HFFc6 (cell line): ENCODE results near the gene TBC1D25. TPM values are rescaled to one million over a fixed set of nuclear protein-coding genes. Genes with fewer than 3 reads are reported as not detected.

ENCODE experiments used
- DNase-seq: peaks from one replicate; pipeline ENCODE4 v3.0.0-alpha.2; 2018
- H3K27ac Mint-ChIP-seq: 2 replicates; pipeline ENCODE4 v1.8.0; 2020; ENCODE audit warnings: mild to moderate bottlenecking, mixed read lengths
- H3K27me3 Mint-ChIP-seq: 2 replicates; pipeline ENCODE4 v1.8.0; 2021; ENCODE audit warnings: mild to moderate bottlenecking, moderate library complexity, mixed read lengths; ENCODE audit not compliant: insufficient read depth
- H3K36me3 Mint-ChIP-seq: 2 replicates; pipeline ENCODE4 v1.8.0; 2021; ENCODE audit warnings: low read depth, mixed read lengths
- H3K4me1 Mint-ChIP-seq: 2 replicates; pipeline ENCODE4 v1.8.0; 2020; ENCODE audit warnings: low read depth, mixed read lengths
- H3K4me3 Mint-ChIP-seq: 2 replicates; pipeline ENCODE4 v1.8.0; 2020; ENCODE audit warnings: mild to moderate bottlenecking, moderate library complexity, mixed read lengths
- H3K9me3 Mint-ChIP-seq: 2 replicates; pipeline ENCODE4 v1.8.0; 2020; ENCODE audit warnings: mild to moderate bottlenecking, mixed read lengths
- total RNA-seq, 6 experiments: library from RNA; stranded (reverse); fragmentation: NEBNext Ultra II Directional; extraction: Animal tissue kit (Norgen Biotek cat#: 25700); gene quantifications; 2 replicates in 1 of 6; 3 replicates in 5 of 6; pipeline ENCODE4 v1.2.3, GENCODE V29; 2021
- TF ChIP-seq, protein P1 (sequence below): fragments of 200-600 bp; sonication (generic); IDR thresholded peaks from 2 replicates; pipeline ENCODE4 v1.5.0; 2021; ENCODE audit warnings: antibody characterized with exemption, mild to moderate bottlenecking

Gene TBC1D25
- total RNA-seq, 6 experiments from 2014 or later: 13.0 to 15.3 (median 13.8) TPM

DNA sequence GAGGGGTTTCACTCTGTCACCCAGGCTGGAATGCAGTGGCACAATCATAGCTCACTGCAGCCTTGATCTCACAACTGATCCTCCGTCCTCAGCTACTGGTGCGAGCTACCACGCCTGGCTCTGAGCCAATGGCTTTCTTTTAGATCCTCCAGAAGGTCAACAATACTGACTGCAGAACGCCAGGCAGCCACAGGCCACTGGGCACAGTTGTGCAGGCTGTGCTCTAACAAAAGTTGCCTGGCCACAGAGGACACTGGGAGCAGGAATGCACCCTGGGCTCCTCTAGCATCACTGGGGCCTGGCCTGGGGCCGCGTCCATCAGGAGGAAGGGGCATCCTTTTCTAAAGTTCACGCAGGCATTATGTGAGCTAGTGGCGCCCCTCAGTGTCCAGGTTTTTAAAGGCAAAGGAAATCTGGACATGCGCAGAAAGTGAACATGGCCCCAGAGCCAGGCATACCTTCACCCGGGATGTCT lies 45.6 kb upstream of the TBC1D25 start:
- H3K27ac Mint-ChIP-seq: no peak overlapping the region

DNA sequence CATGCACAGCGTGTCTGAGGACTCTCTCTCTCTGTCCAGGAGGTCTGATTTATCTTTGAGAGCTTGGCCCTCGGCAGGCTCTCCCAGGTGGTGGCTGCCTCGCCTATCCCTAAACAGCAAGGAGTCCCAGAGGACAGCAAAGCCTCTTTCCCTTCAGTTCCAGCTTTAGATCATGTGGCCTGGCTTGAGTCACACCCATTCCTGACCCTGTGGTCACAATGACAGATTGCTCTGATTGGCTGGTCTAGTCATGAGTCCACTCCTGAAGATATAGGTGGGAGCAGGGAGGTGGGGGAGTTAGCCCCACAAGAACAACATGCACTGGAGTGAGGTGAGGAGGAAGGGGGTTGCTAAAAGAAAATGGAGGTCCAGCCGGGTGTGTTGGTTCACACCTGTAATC lies 42.9 kb upstream of the TBC1D25 start:
- H3K4me1 Mint-ChIP-seq: peaks cover 42% of the 10 kb centered on the region
- peak overlapping the region; percentile 8; the same call in 1 of the 2 replicates for H3K27ac Mint-ChIP-seq
- no peaks in the 10 kb centered on the region for H3K36me3 Mint-ChIP-seq
- DNase-seq: peak; percentile 18
- H3K4me3 Mint-ChIP-seq: no peak overlapping the region; the same call in 1 of the 2 replicates
- H3K9me3 Mint-ChIP-seq: no peaks in the 10 kb centered on the region
- TF ChIP-seq, protein P1, sequence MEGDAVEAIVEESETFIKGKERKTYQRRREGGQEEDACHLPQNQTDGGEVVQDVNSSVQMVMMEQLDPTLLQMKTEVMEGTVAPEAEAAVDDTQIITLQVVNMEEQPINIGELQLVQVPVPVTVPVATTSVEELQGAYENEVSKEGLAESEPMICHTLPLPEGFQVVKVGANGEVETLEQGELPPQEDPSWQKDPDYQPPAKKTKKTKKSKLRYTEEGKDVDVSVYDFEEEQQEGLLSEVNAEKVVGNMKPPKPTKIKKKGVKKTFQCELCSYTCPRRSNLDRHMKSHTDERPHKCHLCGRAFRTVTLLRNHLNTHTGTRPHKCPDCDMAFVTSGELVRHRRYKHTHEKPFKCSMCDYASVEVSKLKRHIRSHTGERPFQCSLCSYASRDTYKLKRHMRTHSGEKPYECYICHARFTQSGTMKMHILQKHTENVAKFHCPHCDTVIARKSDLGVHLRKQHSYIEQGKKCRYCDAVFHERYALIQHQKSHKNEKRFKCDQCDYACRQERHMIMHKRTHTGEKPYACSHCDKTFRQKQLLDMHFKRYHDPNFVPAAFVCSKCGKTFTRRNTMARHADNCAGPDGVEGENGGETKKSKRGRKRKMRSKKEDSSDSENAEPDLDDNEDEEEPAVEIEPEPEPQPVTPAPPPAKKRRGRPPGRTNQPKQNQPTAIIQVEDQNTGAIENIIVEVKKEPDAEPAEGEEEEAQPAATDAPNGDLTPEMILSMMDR: no peak
- H3K27me3 Mint-ChIP-seq: peaks cover 3% of the 10 kb centered on the region

More for the DNA sequence above, 45.6 kb upstream of the TBC1D25 start:
- peaks cover 3% of the 10 kb centered on the region for H3K27me3 Mint-ChIP-seq
- TF ChIP-seq, protein P1: peak; percentile 62
- H3K4me3 Mint-ChIP-seq: no peak overlapping the region
- peak; percentile 35 for DNase-seq
- H3K9me3 Mint-ChIP-seq: no peaks in the 10 kb centered on the region
- no peaks in the 10 kb centered on the region for H3K36me3 Mint-ChIP-seq
- H3K4me1 Mint-ChIP-seq: peaks cover 51% of the 10 kb centered on the region

DNA sequence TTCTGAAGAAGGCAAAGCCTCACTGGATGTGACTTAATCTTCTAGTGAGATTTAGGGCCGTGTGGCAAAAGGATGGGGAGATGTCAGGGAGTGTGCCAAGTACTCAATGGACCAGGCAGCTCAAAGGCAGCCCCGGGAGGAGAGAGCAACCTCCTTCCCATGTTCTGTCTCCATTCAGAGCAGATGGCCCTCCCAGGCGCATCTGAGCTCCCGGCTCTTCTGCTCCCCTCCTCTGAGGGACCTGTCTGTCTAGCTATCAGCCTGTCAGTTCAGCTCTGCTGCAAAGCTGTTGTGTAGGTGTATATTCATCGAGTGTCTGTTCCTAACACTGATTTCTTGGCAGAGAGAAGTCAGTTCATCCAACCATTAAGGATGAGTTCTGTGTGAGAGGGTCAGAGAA lies 41.6 kb upstream of the TBC1D25 start:
- Mint-ChIP-seq H3K36me3 (no peaks in the 10 kb centered on the region), H3K4me3 (no peak overlapping the region; the same call in 1 of the 2 replicates), H3K27ac (peak overlapping the region; percentile 84), H3K27me3 (peaks cover 1% of the 10 kb centered on the region; the same call in 1 of the 2 replicates), H3K9me3 (no peaks in the 10 kb centered on the region), H3K4me1 (peaks cover 30% of the 10 kb centered on the region)
- DNase-seq: no peak
- TF ChIP-seq, protein P1: no peak

DNA sequence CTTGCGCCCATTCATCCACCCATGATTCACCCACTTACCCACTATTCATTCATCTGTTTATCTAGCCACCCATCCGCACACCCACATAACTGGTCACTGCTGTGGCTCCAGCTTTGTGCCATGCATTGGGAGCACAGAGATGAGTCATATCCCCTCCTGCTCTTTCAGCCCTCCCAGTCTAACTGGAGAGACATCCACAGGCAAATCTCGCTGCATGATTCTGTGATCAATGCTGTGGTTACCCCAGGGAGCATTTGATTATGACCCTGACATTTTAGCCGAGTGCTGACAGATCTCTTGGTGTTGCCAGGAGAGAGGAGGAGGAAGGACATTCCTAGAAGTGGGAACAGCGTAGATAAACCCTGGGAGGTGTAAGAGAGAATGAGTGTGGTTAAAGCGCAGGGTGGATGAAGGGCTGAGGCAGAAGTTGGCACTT lies 41.1 kb upstream of the TBC1D25 start:
- TF ChIP-seq, protein P1: no peak
- H3K27me3 Mint-ChIP-seq: peaks cover 1% of the 10 kb centered on the region; the same call in 1 of the 2 replicates
- H3K4me1 Mint-ChIP-seq: peaks cover 30% of the 10 kb centered on the region
- H3K36me3 Mint-ChIP-seq: no peaks in the 10 kb centered on the region
- DNase-seq: peak; percentile 75
- peak overlapping the region; percentile 84 for H3K27ac Mint-ChIP-seq
- H3K4me3 Mint-ChIP-seq: peak overlapping the region; percentile 67
- H3K9me3 Mint-ChIP-seq: no peaks in the 10 kb centered on the region

DNA sequence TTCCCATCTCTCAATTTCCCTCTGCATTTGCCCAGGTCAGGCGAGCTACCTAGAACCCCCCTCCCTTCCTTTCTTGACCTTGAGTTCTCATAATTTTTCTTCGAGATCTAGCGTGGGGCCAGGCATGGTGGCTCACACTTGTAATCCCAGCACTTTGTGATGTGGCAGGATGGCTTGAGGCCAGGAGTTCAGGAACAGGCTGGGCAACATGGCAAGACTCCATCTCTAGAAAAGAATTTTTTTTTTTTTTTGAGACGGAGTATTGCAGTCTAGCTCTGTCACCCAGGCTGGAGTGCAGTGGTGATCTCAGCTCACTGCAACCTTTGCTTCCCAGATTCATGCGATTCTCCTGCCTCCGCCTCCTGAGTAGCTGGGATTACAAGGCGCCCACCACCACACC lies 35.3 kb upstream of the TBC1D25 start:
- no peak for DNase-seq
- Mint-ChIP-seq H3K36me3 (no peaks in the 10 kb centered on the region), H3K9me3 (no peaks in the 10 kb centered on the region), H3K4me3 (no peak overlapping the region), H3K27me3 (peaks cover 2% of the 10 kb centered on the region; the same call in 1 of the 2 replicates), H3K4me1 (peaks cover 1% of the 10 kb centered on the region; the same call in 1 of the 2 replicates), H3K27ac (no peak overlapping the region)
- TF ChIP-seq, protein P1: no peak
